MCF 10A (cell line): ENCODE results near the gene CD7. TPM values are rescaled to one million over a fixed set of nuclear protein-coding genes. Genes with fewer than 3 reads are reported as not detected.
A peak's percentile ranks its signal among the peaks of the same experiment; 100 is the strongest.

ENCODE experiments used
- BruUV-seq: library from RNA; stranded (reverse); fragments of 400-500 nt; replicated peaks from 2 replicates; lab custom pipeline; 2021; lab: Mats Ljungman, UMichigan
- CTCF ChIA-PET: fragments of 300-600 bp; sonication (Branson Sonifier 250); formaldehyde crosslinking; extraction: SDS; loops from one replicate; lab custom pipeline; 2021; ENCODE audit warnings: antibody characterized with exemption, inconsistent platforms; lab: Yijun Ruan, JAX
- POLR2A ChIA-PET: fragments of 300-600, 350-650 bp; sonication (Branson Sonifier 250); formaldehyde crosslinking; extraction: SDS; loops from one replicate; lab custom pipeline; 2020; ENCODE audit warnings: antibody characterized with exemption, inconsistent platforms; lab: Yijun Ruan, JAX
- DNase-seq: peaks from one replicate; pipeline ENCODE4 v3.0.0-alpha.2; 2018; ENCODE audit not compliant: unreplicated experiment
- H3K27ac Mint-ChIP-seq: one replicate; pipeline ENCODE4 v1.8.0; 2022; ENCODE audit warnings: mild to moderate bottlenecking, low read depth, mixed read lengths; ENCODE audit not compliant: unreplicated experiment
- H3K27me3 Mint-ChIP-seq: one replicate; pipeline ENCODE4 v1.8.0; 2022; ENCODE audit warnings: mixed read lengths; ENCODE audit not compliant: insufficient read depth, unreplicated experiment
- H3K36me3 Mint-ChIP-seq: one replicate; pipeline ENCODE4 v1.8.0; 2022; ENCODE audit warnings: mild to moderate bottlenecking, moderate library complexity, mixed read lengths; ENCODE audit not compliant: insufficient read depth, unreplicated experiment
- H3K4me1 Mint-ChIP-seq: one replicate; pipeline ENCODE4 v1.8.0; 2022; ENCODE audit warnings: mixed read lengths; ENCODE audit not compliant: insufficient read depth, unreplicated experiment
- H3K4me3 Mint-ChIP-seq: one replicate; pipeline ENCODE4 v1.8.0; 2022; ENCODE audit warnings: mild to moderate bottlenecking, moderate library complexity, mixed read lengths; ENCODE audit not compliant: unreplicated experiment
- H3K9me3 Mint-ChIP-seq: one replicate; pipeline ENCODE4 v1.8.0; 2022; ENCODE audit warnings: mixed read lengths; ENCODE audit not compliant: unreplicated experiment
- CTCF ChIP-seq: fragments of 200-600 bp; IDR thresholded peaks from one replicate; pipeline ENCODE4 v1.8.0; 2022; ENCODE audit warnings: antibody characterized with exemption, mild to moderate bottlenecking; ENCODE audit not compliant: unreplicated experiment
- intact Hi-C: fragments of 100-400 bp; cut with micrococcal nuclease; formaldehyde crosslinking; loops from 2 replicates; pipeline ENCODE4 v1.14.1; 2022
- total RNA-seq: library from RNA; stranded (reverse); gene quantifications from 2 replicates; pipeline ENCODE4 v1.2.3, GENCODE V29; 2022

Gene CD7
- total RNA-seq, 1 experiment from 2014 or later: 0.63 TPM

GRCh38 chr17:82295472-82295814 is 22.0 kb downstream of the CD7 start:
- no TSS peak for BruUV-seq
- no peaks in the 10 kb centered on the region for H3K27me3 Mint-ChIP-seq
- H3K4me3 Mint-ChIP-seq: no peak overlapping the region
- no peaks in the 10 kb centered on the region for H3K9me3 Mint-ChIP-seq
- peaks cover 5% of the 10 kb centered on the region for H3K36me3 Mint-ChIP-seq
- H3K4me1 Mint-ChIP-seq: peaks cover 50% of the 10 kb centered on the region
- CTCF ChIA-PET: interaction anchor here (0.7 kb wide), 1 partner anchor 11 kb away, joined by 5 read pairs; no protein-coding TSS in a partner anchor
- H3K27ac Mint-ChIP-seq: peak overlapping the region; percentile 61
- POLR2A ChIA-PET: interaction anchor here (1.4 to 3.8 kb wide), 3 partner anchors 22 to 53 kb away, joined by 4 to 49 read pairs (median 38); partner anchors contain the start of gene CSNK1D
- no peak for DNase-seq
- TF ChIP-seq CTCF: no peak
- intact Hi-C loops: no loop called here

- BruUV-seq: TSS peak; percentile 17
- ChIA-PET CTCF (no interaction called here), POLR2A (interaction anchor here (0.6 to 1.0 kb wide), 4 partner anchors 11 to 371 kb away, joined by 3 to 5 read pairs (median 4); no protein-coding TSS in a partner anchor)
- TF ChIP-seq CTCF: no peak
- intact Hi-C loops: no loop called here
- H3K9me3 Mint-ChIP-seq: no peaks in the 10 kb centered on the region
- peak overlapping the region; percentile 26 for H3K4me3 Mint-ChIP-seq
- peak overlapping the region; percentile 61 for H3K27ac Mint-ChIP-seq
- H3K4me1 Mint-ChIP-seq: peaks cover 43% of the 10 kb centered on the region
- peaks cover 5% of the 10 kb centered on the region for H3K36me3 Mint-ChIP-seq
- no peak for DNase-seq
- no peaks in the 10 kb centered on the region for H3K27me3 Mint-ChIP-seq
Observed at GRCh38 chr17:82294064-82294773, 23.2 kb downstream of the CD7 start.

- POLR2A ChIA-PET: interaction anchor here (0.6 to 2.4 kb wide), 21 partner anchors 8 to 947 kb away, joined by 3 to 16 read pairs (median 4); partner anchors contain the start of genes ANAPC11, CSNK1D and SECTM1
- CTCF ChIA-PET: no interaction called here
Observed at GRCh38 chr17:82292251-82293154, 24.9 kb downstream of the CD7 start.

More at GRCh38 chr17:82292251-82293154, 24.9 kb downstream of the CD7 start:
- H3K27me3 Mint-ChIP-seq: no peaks in the 10 kb centered on the region
- peaks cover 5% of the 10 kb centered on the region for H3K36me3 Mint-ChIP-seq
- DNase-seq: peak; percentile 98
- peak overlapping the region; percentile 51 for H3K27ac Mint-ChIP-seq
- peak overlapping the region; percentile 74 for H3K4me3 Mint-ChIP-seq
- no peaks in the 10 kb centered on the region for H3K9me3 Mint-ChIP-seq
- intact Hi-C loops: no loop called here
- no peak for TF ChIP-seq CTCF
- BruUV-seq: TSS peak; percentile 71
- peaks cover 35% of the 10 kb centered on the region for H3K4me1 Mint-ChIP-seq
